ENCODE data around the gene NR1I3.
A peak's percentile ranks its signal among the peaks of the same experiment; 100 is the strongest.
"Not testable (repeated sequence)": the region's sequence is repeated elsewhere in the genome, so short reads cannot be mapped to it uniquely, and the experiment has no call there.

Gene NR1I3, protein sequence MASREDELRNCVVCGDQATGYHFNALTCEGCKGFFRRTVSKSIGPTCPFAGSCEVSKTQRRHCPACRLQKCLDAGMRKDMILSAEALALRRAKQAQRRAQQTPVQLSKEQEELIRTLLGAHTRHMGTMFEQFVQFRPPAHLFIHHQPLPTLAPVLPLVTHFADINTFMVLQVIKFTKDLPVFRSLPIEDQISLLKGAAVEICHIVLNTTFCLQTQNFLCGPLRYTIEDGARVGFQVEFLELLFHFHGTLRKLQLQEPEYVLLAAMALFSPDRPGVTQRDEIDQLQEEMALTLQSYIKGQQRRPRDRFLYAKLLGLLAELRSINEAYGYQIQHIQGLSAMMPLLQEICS

DNA sequence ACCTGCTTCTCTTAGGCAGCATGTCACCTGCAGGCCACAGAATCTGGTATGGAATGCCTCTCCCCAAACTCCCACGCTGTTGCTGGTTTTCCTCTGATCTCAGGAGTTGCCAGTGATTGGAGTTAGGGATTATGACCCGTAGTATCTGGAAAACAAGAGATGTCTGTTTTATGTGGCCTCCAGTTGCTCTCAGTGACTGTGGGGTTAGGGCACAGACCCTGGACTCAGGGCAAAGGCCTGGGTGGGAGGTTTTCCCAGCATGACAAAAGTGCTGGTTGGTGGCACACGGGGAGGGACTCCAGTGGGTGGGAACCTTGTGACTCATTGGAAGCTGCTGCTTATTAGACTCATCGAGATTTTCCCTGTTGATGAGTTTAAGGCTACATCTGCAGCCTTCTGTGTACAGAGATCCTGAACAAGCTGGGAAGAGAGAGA, at the start of gene NR1I3:
NR1I3 (minus strand) TSS at position 165 of the 435 bp plus-strand sequence. CDS start 1,638 bp downstream, outside the sequence.
- DNase-seq = no peak

DNA sequence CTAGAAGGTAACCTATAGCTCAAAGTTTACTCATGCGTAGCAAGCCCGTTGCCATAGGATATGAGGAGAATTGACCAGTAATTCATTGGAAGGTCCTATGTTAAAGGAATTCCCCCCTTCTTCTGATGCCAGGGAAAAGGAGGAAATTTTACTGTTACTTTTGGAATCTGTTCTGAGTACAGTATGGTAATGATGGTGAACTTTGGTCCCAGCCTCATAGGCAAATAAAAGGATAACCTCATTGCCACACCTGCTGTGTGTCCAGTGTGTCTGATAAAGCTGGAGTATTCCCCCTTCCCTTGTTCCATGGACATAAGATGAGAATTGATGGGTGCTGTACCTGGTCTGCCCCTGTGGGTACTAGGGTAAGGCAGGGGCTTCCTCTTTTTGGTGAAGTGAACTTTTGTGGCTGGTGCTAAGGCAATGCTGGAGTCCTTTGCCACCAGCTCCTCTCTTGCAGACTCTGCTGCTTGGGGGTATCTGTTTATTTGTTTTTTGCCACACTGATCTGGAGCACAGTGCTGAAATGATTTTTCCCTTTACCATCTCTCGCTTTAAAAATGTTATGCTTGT, 49.6 kb upstream of the NR1I3 start:
- no peak for DNase-seq

DNA sequence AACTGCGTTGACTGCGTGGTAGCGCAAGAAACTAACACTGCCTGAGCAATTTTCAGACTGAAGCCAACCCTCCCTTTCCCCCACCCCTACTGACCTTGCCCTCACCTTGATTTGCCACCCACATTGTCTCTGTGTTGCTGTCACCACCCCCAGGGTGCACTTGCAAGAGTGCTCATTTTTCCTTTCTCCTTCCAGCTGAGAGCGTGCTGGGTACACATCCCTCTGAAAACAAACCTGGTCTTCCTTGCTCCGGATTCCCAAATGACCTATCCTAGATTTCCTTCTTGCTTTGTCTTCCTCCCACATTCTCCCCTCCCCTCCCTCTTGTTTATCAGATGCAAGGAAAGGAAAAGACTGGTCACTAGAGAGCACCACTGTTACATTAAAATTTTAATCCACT, 47.5 kb upstream of the NR1I3 start:
- DNase-seq = no peak

DNA sequence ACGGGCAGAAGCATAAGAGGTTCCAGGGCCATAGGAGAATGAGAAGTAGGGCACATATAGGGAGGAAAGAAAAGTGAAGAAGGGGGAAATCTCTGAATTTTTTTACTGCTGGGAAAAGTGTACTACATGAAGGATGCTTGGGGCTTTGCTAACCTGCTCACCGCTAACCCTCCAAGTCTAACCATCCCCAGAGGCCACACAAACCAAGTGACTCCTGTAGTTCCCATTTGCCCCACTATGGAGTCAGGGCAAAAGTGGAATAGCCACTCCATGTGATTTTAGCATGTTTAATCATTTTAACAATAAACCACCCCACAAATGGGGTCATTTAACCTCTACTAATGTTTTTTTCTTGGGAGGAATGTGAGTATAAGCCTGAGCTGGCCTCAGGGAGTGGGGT, 47.1 kb upstream of the NR1I3 start:
- DNase-seq = no peak

DNA sequence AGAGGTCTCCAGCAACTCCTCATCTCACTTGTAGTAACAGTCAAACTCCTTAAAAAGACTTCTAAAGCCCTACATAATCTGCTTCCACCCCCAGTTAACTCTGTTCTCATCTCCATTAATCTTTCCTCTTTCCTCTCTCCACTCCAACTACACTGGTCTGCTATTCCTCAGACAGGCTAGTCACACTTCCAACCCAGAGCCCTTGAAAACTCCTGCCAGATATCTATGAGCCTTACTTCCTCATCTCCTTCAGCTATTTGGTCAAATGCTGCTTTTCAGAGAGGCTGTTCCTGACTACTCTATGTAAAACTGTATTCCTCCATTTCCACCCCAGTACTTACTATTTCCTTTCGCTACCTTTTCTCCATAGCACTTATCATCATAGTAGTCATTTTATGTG, 45.0 kb upstream of the NR1I3 start:
- no peak for DNase-seq

DNA sequence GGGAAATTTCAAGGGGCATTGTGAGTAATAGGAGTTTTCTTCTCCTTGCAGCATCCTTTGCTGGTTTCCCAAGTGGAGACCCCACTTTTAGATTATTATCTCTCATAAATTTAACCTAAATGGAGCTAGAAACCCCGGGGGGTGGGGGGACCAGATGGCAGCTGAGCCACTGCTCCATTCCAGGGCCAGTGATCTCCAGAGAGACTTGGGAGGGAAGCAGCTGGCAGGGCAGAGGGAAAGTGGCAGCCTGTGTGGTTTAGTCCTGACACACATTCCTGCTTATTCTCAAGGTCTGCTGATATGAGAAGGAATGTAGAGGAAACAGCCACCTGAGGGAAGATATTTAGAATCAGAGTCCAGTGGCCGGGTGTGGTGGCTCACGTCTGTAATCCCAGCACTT, 36.9 kb upstream of the NR1I3 start:
- DNase-seq = no peak

DNA sequence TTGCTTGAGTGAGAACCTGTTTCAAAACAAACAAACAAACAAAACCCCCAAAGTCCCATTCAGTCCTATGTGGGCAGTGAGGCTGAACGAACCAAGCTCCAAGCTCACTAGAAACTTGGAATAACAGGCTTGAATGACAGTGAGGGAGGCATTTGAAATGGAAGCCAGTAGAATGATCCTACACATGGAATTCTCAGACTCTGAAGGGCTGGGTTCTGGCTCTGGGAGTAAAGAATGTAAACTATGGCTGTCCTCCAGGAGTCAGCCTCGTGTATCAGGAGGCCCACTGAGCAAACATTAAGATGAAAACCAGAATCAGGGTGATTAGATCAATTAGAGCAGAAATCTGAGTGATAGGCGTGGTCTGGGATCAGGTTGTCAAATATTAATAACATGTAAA, 35.4 kb upstream of the NR1I3 start:
- no peak for DNase-seq

DNA sequence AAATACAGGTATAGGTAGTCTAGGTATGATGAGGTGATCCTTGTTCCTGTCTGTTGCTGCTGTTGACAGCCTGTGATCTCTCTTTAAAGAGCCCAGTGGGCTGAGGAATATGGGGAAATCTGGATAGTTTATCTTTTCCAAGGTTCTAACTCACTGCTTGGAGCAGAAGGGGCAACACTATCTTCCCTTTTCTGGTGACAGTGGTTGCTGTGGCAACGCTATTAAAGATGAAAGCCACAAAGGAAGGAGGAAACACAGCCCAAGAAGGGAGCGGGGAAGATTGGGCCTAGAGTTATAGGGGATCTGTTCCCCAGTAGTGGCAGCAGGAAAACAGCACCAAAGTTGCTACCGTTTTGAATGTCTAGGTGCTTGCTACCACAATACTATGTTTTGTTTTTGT, 29.3 kb upstream of the NR1I3 start:
- peak in 1 of 2 donors; percentile 60 for DNase-seq

DNA sequence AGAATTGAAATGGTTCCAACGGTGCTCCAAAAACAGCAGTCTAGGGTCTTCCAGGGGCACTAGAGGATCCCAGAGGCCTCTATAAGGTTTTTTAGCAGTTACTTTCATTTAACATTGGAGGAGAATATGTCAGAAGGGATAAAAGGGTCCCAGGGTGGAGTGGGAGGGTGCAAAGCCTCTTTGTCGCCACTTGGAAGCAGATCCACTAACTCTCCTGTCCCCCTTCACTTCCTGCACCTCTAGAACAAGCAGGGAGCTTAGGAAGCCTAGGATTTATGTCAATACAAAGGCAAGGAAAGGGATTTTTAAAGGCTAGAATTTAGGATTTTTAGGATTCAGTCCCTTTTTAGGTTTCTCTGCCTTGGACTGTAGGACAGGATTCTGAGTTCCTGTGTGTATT, 28.8 kb upstream of the NR1I3 start:
- DNase-seq = no peak

DNA sequence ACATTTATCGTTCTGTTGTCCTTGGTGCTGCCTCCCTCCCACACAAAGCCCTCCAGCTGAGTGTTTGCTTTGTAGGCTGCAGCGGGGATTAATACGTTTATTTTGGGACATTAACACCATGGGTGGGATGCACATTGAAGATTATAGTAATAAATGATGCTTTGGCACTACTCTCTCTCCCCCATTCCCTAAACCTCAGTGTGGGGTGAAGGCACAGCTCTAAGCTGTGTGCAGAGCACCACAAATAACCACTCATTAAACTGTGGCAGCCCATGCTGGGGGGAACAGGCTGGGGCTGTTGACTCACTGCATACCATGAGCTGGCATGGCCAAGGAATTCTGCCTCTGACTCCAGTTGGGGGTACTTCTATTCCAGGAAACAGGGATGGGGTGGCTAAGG, 28.2 kb upstream of the NR1I3 start:
- no peak for DNase-seq

DNA sequence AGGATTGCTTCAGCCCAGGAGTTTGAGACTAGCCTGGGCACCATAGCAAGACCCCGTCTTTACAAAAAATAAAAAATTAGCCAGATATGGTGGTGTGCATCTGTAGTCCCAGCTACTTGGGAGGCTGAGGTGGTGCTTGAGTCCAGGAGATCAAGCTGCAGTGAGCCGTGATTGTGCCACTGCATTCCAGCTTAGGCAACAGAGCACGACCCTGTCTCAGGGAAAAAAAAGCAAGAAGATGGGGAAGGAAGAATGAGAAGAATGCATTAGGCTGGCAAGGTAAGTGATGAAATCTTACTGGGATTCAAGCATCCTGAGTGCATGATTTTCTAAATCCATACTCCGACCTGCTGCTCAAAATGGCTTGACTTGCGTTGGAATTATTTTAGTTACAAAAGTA, 27.3 kb upstream of the NR1I3 start:
- DNase-seq = no peak

DNA sequence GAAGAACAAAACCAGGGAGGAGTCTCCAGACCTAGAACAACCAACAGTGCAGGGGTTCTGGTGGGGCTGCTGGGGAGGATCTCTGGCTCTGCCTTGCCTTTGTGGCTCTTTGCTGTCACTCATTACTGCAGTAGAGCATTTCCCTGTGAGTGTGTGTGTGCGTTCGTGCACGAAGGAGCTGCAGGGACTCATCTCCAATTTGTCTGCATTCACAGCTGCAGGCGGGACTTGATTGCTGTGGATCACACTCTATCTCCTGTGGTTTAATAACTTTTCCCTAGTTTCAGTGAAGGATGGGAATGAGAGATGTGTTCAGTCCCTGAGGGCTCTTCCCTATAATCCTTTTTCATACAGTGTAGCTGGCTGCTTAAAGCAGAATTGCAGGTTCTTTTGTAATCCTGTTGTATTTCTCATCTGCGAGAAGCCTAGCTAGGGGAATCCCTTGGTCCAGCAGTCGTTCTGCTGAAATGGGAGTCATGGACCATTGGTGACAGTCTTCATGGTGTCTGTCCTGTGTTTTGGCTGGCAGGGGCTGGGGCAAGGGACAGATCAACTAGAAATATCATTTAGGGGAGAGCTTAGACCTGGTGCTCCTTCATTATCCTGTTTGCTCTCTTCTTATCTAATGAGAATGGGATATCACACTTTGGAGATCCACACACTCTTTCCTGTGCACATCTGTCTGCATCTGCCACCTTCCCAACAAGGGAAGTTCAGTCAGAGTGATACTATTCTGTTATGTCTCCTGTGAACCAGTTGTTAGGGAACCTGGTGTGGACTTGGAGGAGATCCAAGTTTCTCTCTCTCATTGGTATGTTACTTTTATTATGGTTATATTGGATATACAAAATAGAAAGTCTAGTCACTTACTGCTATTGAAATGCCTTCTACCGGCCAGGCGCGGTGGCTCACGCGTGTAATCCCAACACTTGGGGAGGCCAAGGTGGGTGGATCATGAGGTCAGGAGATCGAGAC, 23.5 kb upstream of the NR1I3 start:
- no peak for DNase-seq

DNA sequence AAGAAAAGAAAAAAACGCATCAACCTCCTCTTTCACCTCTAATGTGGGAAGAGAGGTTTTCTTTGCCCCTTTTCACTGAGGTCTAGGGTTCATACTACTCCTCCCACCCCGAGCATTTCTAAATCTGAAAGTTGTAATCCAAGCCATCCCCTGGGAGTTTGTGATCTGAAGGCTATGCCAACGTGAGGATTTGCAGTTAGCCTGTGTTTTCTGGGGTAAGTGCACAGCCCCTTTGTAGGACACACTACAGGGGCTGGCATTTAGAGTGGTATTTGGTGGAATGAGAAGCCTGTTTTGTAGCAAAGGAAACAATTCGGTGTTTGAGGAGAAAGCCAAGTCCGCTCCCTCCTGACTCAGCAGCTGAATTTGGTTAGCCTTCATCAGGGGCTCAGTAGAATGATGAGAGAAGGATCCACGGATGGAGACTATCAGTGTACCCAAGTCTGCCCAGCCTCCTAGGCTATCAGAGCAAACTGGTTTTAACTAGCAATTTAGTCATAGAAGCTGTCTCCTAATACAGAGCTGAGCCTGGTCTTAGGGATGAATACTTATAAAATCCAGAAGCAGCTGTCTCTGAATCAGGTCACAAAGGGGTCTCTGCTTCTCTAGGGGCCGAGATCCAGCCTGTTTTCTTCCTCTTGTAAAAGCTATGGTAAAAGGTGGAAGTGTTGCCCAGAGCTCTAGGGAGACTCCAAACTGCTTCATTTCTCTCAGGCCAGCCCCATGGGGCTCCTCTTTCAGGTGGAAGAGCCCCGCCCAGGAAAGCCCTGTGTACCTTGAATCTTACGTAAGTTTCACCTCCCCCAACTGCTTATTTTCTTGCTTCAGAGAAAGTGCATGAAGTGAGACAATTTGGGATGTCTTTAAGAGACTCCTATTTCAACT, 22.6 kb upstream of the NR1I3 start:
- DNase-seq = no peak

DNA sequence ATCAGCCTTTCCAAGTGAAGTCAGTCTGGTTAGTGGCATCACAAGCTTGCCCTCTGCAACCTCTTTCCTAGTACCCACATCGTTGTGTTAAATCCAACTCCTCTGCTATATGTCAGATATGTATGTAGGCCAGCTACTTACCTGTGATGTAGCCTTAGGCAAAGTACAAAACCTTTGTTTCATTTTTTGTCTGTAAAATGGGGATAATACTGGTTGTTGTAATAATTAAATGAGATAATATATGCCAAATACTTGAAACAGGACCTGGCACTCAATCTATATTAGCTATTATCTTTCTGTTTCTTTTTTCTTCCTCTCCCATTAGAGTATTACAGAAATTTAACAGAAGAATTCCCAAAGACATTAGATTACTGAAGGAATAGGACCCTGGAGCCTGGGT, 21.8 kb upstream of the NR1I3 start:
- DNase-seq = no peak

DNA sequence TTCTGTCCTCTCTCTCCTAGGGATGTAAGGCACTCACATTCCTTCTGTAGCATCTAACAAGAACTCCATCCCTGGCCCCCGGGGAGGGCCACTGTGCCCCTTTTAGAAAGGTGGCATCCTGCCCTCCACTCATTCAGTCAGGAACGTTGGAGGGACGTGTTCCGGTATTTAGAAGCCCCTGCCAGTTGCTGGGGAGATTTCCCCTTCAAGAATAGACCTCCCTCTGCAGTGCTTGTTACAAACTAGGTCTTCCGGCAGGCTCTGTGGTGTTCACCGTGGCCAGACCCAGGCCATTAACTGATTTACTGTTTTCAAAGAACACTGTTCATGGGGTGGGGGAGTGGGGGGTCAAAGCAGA, 21.3 kb upstream of the NR1I3 start:
- DNase-seq = no peak

DNA sequence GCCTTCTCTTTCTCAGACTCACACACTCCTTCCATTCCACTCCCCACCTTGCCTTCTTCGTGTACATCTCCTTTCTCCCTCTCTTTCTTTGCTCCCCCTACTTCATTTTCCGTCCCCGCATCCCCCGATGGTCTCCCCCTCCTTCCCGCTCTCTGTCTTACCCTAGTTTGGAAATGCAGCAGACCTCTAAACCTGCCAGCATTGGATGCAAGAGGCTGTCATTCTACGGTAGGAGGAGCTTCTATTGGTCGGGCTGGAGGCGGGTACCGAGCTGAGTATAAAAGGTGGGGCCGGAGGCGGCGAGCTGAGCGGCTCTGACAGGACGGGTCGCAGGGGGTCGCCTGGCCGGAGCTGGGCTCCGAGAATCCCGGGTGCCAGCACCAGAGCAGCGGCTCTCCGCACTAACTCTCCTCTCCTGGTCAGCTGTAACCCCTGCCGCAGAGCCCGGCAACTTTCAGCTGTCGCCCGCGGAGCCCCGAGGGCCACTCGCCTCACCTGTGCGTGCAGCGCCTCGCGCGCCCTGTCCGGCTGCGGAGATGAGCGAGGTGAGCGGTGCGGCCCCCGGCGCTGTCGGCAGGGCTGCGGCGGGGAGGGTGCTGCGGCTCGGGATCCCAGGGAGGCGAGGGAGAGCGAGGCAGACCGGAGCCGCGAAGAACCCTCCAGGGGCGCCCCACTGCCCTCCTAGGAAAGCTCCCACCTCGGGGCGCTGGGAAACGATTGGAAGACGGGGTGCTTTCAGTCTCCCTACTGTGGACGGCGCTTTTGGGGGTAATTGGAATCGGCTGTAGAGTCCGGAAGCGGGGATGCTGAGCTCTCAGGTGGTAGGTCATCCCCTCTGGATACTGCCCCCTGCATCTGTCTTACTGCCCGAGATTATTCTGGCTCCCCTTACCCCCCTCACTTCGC, 20.7 kb upstream of the NR1I3 start, which contains the start of gene PCP4L1:
PCP4L1 (plus strand) TSS at position 307 of the 906 bp plus-strand sequence; CDS start at position 537, 230 bp downstream.
- DNase-seq = no peak

DNA sequence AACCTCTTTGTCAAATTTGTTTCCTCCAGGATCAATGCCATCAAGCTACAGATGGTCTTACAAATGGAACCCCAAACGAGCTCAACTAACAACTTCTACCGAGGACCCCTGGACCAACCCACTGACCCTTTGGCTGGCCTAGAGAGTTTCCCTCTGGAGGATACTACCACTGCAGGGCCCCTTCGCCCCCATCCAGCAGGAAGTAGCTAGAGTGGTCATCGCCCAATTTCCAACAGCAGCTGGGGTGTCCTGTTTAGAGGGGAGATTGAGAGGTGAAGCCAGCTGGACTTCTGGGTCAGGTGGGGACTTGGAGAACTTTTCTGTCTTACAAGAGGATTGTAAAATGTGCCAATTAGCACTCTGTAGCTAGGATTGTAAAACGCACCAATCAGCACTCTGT, 19.1 kb upstream of the NR1I3 start:
- not testable (repeated sequence) for DNase-seq

DNA sequence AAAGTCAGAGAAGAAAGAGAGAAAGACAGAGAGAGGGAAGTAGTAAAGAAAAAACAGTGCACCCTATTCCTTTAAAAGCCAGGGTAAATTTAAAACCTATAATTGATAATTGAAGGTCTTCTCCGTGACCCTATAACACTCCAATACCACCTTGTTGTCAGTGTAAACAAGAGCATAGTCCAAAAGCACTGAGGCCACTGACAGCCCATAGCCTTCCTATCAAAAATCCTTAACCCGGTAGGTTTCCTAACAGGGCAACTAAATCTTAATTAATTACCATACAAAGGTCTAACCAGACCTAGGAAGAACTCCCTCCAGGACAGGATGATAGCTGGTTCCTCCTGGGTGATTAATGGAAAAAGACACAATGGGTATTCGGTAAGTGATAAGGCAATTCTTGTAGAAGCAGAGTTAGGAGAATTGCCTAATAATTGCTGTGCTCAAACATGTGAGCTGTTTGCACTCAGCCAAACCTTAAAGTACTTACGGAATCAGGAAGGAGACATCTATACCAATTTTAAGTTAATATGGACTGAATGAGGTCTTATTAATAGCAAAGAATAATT, 18.0 kb upstream of the NR1I3 start:
- DNase-seq = not testable (repeated sequence)

DNA sequence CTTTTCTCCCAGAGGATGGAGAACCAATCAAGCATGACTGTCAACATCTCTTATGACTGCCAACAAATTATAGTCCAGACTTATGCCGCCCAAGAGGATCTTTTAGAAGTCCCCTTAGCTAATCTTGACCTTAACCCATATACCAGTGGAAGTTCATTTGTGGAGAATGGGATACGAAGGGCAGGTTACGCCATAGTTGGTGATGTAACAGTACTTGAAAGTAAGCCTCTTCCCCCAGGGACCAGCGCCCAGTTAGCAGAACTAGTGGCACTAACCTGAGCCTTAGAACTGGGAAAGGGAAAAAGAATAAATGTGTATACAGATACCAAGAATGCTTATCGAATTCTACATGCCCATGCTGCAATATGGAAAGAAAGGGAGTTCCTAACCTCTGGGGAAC, 17.3 kb upstream of the NR1I3 start:
- DNase-seq = not testable (repeated sequence)

DNA sequence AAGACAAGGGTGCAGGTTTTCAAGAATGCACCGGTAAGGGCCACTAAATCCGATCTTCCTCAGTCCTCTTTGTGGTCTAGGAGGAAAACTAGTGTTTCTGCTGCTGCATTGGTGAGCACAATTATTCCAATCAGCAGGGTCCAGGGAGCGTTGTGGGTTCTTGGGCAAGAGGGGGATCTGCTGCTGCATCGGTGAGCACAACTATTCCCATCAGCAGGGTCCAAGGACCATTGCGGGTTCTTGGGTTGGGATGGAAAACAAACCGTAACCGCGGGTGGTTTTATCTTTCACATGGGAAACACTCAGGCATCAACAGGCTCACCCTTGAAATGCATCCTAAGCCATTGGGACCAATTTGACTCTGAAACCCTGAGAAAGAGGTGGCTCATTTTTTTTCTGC, 13.6 kb upstream of the NR1I3 start:
- no peak for DNase-seq

DNA sequence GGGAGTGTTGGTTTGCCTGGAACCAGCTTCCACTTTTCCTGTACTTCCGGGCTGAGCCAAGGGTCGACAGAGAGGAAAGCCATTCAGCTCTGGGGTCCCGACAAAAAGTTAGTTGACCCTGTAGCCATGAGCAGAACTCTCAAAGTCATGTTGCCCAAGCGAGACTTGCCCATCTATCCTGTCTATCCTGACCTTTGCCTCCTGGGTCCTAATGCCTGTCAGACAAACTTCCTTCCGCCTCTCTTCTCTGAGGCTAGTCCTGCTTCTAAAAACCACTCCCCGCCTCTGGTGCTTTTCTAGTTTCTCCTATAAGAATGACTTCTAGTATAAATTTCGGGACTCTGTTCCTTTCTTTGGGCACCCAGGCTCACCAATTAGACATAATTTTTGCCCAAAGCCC, 12.8 kb upstream of the NR1I3 start:
- DNase-seq = no peak
